GM19193 (cell line): ENCODE data around the gene BMP5.

Source experiments
- POLR2A ChIP-seq: IDR thresholded peaks from 4 replicates; pipeline ENCODE4 v1.6.1; 2011; ENCODE audit not compliant: insufficient read depth, insufficient read length; ENCODE audit errors: extremely low read depth

BMP5 gene

GRCh38 chr6:55833284-55833683 is 42.1 kb downstream of the BMP5 start:
- TF ChIP-seq POLR2A: no peak

GRCh38 chr6:55827818-55828522 is 47.4 kb downstream of the BMP5 start:
- no peak for TF ChIP-seq POLR2A

GRCh38 chr6:55826941-55827340 is 48.4 kb downstream of the BMP5 start:
- TF ChIP-seq POLR2A: no peak

- TF ChIP-seq POLR2A: no peak
These were observed 49.9 kb downstream of the BMP5 start for GRCh38 chr6:55825402-55826051.

GRCh38 chr6:55822815-55823214 is 52.6 kb downstream of the BMP5 start:
- TF ChIP-seq POLR2A: no peak

GRCh38 chr6:55822005-55822404 is 53.4 kb downstream of the BMP5 start:
- no peak for TF ChIP-seq POLR2A

GRCh38 chr6:55820696-55821095 is 54.7 kb downstream of the BMP5 start:
- TF ChIP-seq POLR2A: no peak

- no peak for TF ChIP-seq POLR2A
These were observed 55.6 kb downstream of the BMP5 start for GRCh38 chr6:55819811-55820210.

GRCh38 chr6:55818482-55818881 is 56.9 kb downstream of the BMP5 start:
- no peak for TF ChIP-seq POLR2A

- TF ChIP-seq POLR2A: no peak
These were observed 62.9 kb downstream of the BMP5 start for GRCh38 chr6:55812509-55812908.

- TF ChIP-seq POLR2A: no peak
These were observed 64.3 kb downstream of the BMP5 start for GRCh38 chr6:55811074-55811473.

- TF ChIP-seq POLR2A: no peak
These were observed 73.1 kb downstream of the BMP5 start for GRCh38 chr6:55802259-55802658.

GRCh38 chr6:55798571-55798970 is 76.8 kb downstream of the BMP5 start:
- TF ChIP-seq POLR2A: no peak

GRCh38 chr6:55794136-55794812 is 81.1 kb downstream of the BMP5 start:
- TF ChIP-seq POLR2A: no peak

GRCh38 chr6:55785273-55785672 is 90.1 kb downstream of the BMP5 start:
- TF ChIP-seq POLR2A: no peak

- no peak for TF ChIP-seq POLR2A
These were observed 93.1 kb downstream of the BMP5 start for GRCh38 chr6:55782275-55782674.

- TF ChIP-seq POLR2A: no peak
These were observed 96.7 kb downstream of the BMP5 start for GRCh38 chr6:55778705-55779104.

- no peak for TF ChIP-seq POLR2A
These were observed 97.9 kb downstream of the BMP5 start for GRCh38 chr6:55777469-55777868.
